Measurements from ENCODE around the gene AVP.
"Not testable (repeated sequence)": the region's sequence is repeated elsewhere in the genome, so short reads cannot be mapped to it uniquely, and the experiment has no call there.

Gene AVP

DNA sequence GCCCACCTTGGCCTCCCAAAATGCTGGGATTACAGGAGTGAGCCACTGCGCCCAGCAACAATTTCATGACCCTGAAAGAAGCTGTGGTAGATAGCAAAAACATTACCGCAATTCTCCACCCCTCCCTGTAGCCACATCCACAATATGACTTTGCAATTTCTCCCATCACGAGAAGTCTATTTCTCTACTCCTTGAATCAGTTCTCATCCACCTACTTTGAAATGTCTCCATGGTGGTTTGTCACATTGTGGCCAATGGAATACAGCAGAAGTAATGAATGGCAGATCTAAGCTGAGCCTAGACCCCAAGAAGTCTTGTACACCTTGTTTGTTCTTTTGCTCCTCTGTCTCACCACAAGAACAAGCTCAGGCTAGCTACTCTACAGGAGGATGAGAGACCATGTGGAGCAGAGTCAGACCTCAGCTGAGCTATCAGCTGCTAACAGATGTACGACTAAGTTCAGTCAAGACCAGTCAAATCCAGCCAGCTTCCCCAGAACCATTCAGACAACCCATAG is 6.8 kb downstream of the AVP start:
- Histone ChIP-seq H3K9me3 (ENCODE audit: control insufficient read depth, low read length) (no peaks in the 10 kb centered on the region), H3K4me3 (ENCODE audit: low read depth, low read length) (no peak overlapping the region), H3K4me1 (no peaks in the 10 kb centered on the region), H3K4me2 (ENCODE audit: low read length) (no peak overlapping the region), H3K27ac (no peak overlapping the region), H2AFZ (no peak overlapping the region), H3K9ac (no peak overlapping the region), H3K36me3 (ENCODE audit: control insufficient read depth, insufficient read depth, low read length) (no peaks in the 10 kb centered on the region), H3K79me2 (no peaks in the 10 kb centered on the region), H3K27me3 (ENCODE audit: control insufficient read depth, insufficient read depth, low read length) (no peaks in the 10 kb centered on the region)
- TF ChIP-seq, protein P1, sequence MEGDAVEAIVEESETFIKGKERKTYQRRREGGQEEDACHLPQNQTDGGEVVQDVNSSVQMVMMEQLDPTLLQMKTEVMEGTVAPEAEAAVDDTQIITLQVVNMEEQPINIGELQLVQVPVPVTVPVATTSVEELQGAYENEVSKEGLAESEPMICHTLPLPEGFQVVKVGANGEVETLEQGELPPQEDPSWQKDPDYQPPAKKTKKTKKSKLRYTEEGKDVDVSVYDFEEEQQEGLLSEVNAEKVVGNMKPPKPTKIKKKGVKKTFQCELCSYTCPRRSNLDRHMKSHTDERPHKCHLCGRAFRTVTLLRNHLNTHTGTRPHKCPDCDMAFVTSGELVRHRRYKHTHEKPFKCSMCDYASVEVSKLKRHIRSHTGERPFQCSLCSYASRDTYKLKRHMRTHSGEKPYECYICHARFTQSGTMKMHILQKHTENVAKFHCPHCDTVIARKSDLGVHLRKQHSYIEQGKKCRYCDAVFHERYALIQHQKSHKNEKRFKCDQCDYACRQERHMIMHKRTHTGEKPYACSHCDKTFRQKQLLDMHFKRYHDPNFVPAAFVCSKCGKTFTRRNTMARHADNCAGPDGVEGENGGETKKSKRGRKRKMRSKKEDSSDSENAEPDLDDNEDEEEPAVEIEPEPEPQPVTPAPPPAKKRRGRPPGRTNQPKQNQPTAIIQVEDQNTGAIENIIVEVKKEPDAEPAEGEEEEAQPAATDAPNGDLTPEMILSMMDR (IDR thresholded peaks at IDR 0.05): no peak

DNA sequence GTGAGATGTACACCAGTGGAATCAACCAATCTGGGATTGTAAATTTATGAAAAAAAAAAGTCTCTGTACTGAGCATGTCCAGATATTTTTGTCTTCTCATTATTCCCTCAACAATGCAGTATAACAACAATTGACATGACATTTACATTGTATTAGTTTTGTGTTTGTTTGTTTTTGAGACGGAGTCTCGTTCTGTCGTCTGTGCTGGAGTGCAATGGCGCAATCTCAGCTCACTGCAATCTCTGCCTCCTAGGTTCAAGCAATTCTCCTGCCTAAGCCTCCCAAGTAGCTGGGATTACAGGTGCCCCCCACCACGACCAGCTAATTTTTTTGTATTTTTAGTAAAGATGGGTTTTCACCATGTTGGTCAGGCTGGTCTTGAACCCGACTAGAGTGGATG is 9.2 kb downstream of the AVP start:
- not testable (repeated sequence) for H3K79me2 ChIP-seq; H3K4me3 ChIP-seq (ENCODE audit: low read depth, low read length); H3K9me3 ChIP-seq (ENCODE audit: control insufficient read depth, low read length); H3K36me3 ChIP-seq (ENCODE audit: control insufficient read depth, insufficient read depth, low read length); H3K27me3 ChIP-seq (ENCODE audit: control insufficient read depth, insufficient read depth, low read length); H2AFZ ChIP-seq; H3K4me2 ChIP-seq (ENCODE audit: low read length); H3K27ac ChIP-seq; H3K4me1 ChIP-seq; H3K9ac ChIP-seq

DNA sequence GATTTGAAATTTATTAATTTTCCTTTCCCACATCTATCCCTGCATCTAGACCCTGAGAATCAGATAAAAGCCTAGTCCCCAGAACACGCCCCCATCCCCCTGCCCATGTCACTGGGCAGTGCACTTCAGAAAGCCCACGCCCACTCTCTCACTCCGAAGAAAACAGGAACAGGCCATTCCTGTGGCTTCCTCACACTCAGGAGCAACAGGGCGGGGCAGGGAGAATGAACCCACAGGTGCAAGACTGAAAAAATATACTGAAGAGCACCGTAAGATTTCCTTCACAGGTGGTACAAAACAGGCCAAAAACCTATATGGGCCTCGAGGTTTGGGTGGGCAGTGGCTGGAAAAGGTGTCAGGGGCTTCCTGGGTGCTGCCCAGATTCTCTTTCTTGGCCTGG is 9.7 kb downstream of the AVP start:
- H3K9ac ChIP-seq: no peak overlapping the region
- no peaks in the 10 kb centered on the region for H3K4me1 ChIP-seq
- no peak overlapping the region for H3K4me3 ChIP-seq (ENCODE audit: low read depth, low read length)
- no peaks in the 10 kb centered on the region for H3K9me3 ChIP-seq (ENCODE audit: control insufficient read depth, low read length)
- H3K79me2 ChIP-seq: no peaks in the 10 kb centered on the region
- TF ChIP-seq, protein P1 (IDR thresholded peaks at IDR 0.05): no peak
- no peaks in the 10 kb centered on the region for H3K27me3 ChIP-seq (ENCODE audit: control insufficient read depth, insufficient read depth, low read length)
- no peaks in the 10 kb centered on the region for H3K36me3 ChIP-seq (ENCODE audit: control insufficient read depth, insufficient read depth, low read length)
- no peak overlapping the region for H3K27ac ChIP-seq
- no peak overlapping the region for H3K4me2 ChIP-seq (ENCODE audit: low read length)
- no peak overlapping the region for H2AFZ ChIP-seq

GRCh38 chr20:3073251-3073643 is 11.3 kb downstream of the AVP start:
- H3K79me2 ChIP-seq; H3K9ac ChIP-seq; H3K27me3 ChIP-seq (ENCODE audit: control insufficient read depth, insufficient read depth, low read length); H3K4me1 ChIP-seq; H3K27ac ChIP-seq; H3K9me3 ChIP-seq (ENCODE audit: control insufficient read depth, low read length); H2AFZ ChIP-seq; H3K36me3 ChIP-seq (ENCODE audit: control insufficient read depth, insufficient read depth, low read length); H3K4me2 ChIP-seq (ENCODE audit: low read length); H3K4me3 ChIP-seq (ENCODE audit: low read depth, low read length): not testable (repeated sequence)

- Histone ChIP-seq H2AFZ (no peak overlapping the region), H3K4me1 (peaks cover 2% of the 10 kb centered on the region), H3K9me3 (ENCODE audit: control insufficient read depth, low read length) (no peaks in the 10 kb centered on the region), H3K79me2 (no peaks in the 10 kb centered on the region), H3K4me2 (ENCODE audit: low read length) (no peak overlapping the region), H3K27ac (no peak overlapping the region), H3K4me3 (ENCODE audit: low read depth, low read length) (no peak overlapping the region), H3K9ac (no peak overlapping the region), H3K27me3 (ENCODE audit: control insufficient read depth, insufficient read depth, low read length) (no peaks in the 10 kb centered on the region), H3K36me3 (ENCODE audit: control insufficient read depth, insufficient read depth, low read length) (no peaks in the 10 kb centered on the region)
- TF ChIP-seq, protein P1 (IDR thresholded peaks at IDR 0.05): no peak
Measured at GRCh38 chr20:3072530-3073250, 11.8 kb downstream of the AVP start.
